HG02884 (cell line): ENCODE data around the gene GRIK1.

Experiments used
- ATAC-seq: cut with Tn5 transposase; IDR thresholded peaks from one replicate; pipeline ENCODE4 v1.9.1; 2021; ENCODE audit warnings: mild to moderate bottlenecking, moderate library complexity; ENCODE audit not compliant: unreplicated experiment

Gene GRIK1

DNA sequence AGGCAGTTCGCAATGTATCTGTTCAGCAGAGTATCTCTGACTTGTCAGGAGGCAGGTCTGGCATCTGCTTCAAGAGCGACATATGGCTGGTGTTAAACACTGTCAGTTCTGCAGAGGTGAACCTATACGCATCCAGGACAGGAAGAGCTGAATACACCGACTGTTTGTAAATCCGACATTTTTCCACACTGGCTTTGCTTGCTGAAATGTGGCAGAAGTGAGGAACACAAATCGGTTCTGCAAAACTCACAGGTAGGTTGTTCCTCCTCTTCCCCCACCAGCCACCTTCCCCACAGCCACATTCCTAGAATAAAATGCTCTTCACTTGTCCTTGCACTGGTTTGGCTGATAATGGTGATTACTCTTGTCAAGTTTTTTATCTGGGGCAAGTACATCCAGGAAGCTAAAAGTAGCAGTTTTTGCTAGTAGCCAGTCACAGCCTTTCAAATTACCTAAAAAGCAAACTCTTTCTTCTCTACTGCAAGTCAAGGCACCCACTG is 289.2 kb downstream of the GRIK1 start:
- ATAC-seq = no peak

DNA sequence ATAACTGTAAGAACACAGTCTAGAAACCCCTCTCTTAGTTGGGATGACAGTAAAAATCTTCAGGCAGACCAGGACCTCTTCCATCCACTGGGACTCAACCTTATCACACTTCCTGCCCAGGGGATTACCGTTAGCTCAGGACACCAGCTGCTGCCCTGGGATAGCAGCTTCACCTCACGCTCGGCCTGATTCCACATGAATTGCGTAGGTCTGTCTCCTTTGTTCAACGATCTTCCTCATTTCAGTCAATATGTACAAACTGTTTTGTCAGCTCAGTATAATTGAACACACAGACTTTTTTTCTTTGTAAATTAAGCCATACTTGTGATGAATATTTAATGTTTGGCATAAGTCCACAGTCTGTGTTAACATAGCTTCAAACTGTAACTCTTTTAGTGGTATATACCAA is 290.4 kb downstream of the GRIK1 start:
- no peak for ATAC-seq

DNA sequence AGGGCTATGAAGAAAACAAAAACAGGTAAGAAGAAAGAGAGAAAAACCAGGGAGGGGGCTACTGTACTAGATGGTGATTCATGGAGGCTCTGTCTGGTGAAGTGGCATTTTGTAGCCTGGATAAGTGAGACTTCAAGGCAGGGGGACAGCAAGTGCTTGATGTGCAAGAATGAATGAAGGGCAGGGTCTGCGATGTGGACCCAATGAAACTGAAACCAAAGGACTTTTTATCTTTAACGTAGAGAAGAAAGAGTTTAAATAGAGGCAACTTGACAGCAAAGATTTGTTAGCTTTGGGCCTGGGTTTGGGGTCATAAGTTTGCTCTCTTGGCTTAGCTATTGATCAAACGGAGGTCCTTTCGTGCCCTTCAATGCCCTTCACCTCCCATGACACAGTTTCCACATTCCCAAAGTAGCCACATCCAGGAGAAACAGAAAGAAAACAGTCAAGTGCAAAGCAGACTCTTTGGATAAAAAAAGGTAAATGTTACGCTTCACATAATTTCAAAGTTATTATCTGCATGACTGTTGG is 291.0 kb downstream of the GRIK1 start:
- ATAC-seq = no peak

DNA sequence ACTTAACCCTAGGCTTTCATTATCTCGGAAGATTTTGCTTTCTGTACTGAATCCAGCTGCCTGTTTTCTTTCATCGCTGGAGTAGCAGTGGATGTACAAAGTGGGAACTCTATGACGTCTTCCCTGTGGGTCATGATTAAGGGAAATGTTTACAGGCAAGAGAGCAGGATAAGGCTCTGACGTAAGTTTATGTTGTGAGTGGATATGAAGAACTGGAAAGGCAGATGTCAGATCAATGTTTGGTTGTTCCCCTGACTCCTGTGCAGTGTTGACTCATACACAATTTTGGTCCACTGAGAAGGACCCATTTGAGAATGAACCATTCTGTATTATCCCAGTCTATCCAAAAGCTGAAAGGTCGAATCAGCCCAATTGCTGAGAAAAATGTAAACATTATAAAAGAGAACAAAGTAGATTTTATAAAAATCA is 292.4 kb downstream of the GRIK1 start:
- ATAC-seq = no peak

DNA sequence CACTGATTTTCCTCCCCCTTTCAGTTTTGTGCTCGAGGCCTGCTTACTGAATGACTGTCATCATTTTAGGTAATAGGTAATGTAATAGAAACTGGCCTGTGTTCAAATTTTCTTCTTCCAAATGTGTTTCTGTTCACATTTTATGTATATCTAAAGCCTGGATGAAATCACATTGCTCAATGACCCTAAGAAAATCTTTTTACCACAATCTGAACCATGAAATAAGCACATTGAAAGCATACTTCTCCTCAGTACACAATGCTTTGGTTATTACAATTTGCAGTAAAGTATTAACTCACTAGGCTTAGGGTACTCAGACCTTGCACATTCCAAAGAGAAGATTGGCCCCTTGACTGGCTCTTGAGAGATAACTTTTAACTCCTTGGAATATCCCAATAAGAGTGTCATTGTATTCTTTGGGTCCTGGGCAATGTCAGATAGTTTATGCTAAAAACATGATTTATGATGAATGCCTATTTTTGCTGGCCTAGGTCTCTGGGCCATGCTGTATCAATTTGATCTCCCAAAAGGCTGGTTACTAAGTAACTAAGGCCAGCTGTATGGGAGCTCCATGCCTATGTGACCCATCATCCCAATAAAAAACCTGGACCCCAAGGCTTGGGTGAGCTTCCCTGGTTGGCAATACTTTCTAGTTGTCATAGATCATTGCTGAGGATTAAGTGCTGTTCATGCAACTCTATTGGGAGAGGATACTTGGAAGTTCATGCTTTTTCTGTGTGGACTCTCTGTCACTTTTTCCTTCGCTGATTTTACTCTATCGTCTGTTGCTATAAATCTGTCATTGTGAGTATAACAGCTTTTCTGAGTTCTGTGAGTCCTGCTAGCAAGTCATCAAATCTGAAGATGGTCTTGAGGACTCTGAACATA is 293.9 kb downstream of the GRIK1 start:
- ATAC-seq = no peak

DNA sequence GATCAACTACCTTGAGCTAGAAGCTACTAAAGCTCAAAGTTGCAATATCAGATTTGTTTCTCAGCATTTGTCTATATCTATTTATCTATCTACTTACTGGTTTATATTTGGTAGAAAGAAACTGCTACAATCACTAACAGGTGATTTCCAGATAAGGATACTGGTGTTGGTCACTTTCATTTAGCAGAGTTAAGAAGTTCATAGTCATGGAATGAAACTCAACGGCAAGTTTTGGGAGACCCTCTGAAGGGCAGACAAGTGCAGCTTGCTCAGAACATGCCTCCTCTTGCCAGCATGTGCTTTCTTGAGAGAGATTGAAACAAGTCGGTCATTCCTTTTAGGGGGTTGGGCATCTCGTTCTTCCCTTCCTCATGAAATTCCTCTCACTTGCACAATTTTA is 296.5 kb downstream of the GRIK1 start:
- ATAC-seq = no peak

DNA sequence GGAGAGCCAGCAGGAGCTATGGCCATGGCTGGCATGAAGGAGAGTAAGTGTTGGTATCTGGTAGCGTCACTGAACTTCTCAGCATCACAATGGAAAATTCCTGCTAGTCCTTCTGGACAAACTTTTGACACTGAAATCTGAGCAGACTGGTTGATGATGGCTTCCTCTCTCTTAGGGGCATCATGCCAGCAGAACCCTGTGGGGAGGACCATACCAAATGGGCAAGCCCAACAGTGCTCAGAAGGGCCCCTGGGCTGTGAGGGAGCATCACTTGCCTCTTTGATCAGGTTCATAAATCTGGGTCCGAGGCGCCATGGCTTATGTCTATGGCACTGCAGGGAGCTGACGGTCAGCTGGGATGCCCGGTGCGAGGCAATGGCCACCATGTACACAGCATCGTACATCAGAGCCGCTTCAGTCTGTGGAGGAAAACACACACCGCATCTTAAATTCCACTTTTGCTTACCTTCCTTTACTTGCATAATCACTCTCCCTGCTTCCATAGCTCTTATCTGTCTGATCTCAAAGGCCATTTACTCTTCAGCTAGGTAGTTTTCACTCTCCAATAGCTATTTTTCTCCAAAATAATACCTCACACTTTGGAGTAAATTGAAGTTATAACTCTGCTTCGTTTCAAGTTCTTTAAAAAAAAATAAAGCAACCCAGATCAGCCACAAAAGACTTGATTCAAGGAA is 297.1 kb downstream of the GRIK1 start:
- ATAC-seq = no peak

DNA sequence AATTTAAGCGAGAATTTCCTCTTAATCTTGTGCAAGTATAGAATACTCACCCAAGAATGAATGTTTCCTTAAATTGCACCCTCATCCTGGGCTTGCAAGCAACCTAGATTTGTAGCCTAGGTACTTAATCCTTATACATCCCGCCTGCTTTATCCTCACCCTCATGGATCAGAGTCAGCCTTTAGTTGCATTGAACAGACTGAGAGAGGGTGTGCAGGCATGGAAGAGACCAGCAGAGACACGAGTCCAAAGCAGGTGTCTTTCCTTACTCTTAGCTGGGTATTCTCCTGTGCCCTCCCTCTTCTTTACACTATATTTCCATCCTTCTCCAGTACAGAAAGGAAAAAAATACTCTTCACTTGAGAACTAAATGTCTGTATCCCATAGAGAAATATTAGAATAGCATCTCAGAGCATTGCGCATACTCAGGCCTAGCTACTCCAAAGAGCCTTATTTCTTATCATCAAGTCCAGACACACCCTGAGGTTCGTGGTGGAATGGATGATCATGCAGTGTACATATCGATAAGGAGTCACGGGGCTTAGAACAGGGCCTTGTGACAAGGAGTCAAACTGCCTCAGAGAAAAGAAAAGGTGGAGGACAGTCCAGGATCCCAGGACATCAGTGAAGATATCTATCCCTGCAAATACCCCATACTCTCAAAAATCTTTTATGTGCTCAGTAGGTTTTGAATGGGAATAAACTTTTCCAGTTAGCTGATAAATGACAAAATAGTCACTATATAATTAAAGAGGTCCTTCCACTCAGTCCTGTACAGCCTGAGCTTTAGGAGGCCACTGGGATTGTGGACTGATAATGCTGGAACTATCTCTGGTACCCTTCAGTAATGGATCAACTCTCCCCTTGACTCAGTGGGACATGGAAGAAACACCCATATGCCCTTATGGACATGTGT is 297.9 kb downstream of the GRIK1 start:
- ATAC-seq = no peak

DNA sequence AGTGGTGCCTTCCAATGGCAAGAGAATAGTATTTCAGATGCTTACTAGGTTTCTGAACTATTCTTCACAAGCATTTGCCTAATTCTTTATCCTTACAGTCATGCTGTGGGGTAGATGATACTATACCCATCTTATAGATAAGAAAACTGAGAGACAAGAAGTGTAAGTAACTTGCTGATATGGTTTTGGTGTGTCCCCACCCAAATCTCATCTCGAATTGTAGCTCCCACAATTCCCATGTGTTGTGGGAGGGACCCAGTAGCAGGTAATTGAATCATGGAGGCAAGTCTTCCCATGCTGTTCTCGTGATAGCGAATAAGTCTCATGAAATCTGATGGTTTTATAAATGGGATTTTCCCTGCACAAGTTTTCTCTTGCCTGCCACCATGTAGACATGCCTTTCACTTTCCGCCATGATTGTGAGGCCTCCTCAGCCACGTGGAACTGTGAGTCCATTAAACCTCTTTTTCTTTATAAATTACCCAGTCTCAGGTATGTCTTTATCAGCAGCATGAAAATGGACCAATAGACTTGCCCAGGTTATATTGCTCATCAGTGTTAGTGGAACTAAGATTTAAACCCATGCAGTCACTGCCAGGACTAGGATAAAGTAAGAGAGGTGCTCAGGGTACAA is 298.7 kb downstream of the GRIK1 start:
- no peak for ATAC-seq

DNA sequence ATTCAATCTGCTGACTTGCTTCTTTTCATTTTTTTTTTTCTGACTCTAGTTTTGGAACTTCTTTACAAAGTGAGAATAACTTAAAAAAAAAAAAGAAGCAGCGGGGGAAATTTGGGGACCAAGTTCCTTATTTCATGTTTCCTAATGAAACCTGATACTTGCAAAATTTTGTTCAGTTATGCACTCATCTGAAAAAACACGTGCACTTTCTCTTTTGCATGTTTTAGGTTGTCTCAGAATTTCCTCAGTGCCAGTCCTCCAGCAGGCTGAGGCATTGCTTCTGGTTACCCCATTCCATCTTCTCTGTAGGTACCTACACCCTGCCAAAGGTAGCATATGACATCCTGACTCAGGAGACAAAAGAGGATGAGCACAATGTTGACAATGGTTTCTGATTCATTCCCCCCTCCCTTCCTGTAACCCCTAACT is 299.7 kb downstream of the GRIK1 start:
- peak; percentile 58 for ATAC-seq

DNA sequence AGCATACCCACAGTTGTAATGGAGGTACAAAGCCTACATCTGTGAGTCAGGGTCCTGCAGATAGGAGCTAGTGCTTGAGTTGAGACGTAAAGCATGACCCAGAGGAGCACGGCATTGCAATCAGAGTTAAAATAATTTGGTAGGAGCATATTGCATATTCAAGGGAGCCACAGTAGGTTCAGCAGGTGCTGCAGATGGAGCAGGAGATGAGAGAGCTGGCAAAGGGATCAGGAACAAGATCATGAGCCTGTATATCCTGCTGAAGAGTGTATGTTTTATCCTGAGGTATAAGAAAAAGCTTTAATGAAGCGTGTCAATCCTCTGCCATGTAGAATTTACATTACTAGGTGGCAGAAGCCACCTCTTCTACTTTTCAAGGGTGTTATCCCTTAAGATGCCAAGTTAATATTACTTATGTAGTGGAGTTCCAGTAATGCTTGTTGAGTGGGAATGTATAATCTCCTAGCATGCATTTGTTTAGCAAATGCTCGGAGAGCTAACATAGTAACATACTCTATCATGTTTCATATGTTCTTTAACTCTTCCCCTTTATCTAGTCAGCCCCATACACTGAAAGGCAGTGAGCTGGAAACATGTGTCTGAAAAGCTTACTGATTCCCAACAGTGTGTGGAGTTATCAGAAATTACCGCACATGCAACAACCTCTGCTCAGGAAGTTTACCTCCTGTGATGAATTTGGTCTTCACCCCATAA is 300.3 kb downstream of the GRIK1 start:
- ATAC-seq = peak; percentile 37

DNA sequence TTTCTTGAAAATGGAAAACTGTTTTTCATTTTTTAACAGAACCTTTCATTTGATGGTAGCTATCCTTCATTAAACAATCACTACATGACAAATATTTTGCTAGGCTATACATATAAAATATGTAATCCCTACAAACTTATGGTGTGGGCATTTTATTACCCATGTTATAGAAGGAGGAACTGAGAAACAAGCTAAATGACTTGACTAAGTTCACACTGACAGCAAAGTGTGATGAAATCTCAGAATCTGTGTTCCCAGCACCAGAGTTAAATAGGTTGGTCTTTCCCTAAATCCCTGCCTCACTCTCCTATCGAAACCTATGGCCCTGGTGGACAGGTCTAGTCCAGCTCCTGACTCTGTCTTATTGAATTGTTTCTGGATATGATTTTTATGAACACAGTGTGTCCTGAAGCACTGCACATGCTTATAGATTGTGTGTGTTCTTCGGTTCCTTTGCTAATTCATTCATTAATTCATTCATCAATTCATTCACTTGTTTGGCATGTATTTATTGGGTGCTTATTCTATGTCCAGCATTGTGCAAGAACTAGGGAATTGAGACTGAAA is 301.0 kb downstream of the GRIK1 start:
- peak; percentile 56 for ATAC-seq

DNA sequence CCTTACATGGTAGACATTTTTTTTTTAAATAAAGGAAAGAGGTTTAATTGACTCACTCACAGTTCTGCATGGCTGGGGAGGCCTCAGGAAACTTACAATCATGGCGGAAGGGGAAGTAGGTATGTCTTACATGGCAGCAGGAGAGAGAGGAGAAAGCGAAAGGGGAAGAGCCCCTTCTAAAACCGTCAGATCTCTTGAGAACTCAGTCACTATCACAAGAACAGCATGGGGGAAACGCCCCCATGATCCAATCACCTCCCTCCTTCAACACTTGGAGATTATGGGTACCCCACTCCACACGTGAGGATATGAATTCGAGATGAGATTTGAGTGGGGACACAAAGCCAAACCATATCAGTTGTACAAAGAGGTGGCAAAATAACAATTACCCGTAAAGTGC is 301.7 kb downstream of the GRIK1 start:
- no peak for ATAC-seq

DNA sequence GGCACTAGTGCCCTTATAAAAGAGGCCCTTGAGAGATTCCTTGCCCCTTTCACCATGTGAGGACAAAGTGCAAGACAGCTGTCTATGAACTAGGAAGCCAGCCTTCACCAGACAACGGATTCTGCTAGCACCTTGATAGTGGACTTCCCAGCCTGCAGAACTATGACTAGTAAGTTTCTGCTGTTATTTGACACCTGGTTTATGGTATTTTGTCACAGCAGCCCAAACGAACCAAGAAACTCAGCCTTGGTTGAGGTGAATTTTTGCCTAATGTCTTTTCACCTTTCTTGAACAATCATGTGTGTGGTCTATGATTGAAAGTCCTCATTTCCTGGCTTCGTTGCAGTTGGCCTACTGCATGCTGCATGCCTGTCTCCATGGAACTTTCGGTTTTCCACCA is 302.2 kb downstream of the GRIK1 start:
- no peak for ATAC-seq

DNA sequence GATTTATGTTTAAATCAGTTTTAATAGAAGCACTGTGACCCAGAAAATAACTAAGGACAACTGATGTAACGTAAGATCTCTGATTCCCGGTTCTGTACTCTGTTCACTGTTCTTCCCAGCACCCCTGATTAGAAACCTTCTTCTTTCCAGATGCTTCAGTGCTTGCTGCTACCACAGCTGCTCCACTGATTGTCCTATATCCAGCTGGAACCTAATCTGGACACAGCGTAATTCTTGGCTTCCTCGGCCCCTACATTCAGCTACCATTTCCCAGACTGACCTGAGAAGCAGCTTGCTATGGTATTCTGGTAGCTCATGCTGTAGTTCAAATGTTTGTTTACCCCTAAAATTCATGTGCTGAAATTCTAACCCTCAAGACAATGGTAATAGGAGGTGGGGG is 302.7 kb downstream of the GRIK1 start:
- no peak for ATAC-seq

DNA sequence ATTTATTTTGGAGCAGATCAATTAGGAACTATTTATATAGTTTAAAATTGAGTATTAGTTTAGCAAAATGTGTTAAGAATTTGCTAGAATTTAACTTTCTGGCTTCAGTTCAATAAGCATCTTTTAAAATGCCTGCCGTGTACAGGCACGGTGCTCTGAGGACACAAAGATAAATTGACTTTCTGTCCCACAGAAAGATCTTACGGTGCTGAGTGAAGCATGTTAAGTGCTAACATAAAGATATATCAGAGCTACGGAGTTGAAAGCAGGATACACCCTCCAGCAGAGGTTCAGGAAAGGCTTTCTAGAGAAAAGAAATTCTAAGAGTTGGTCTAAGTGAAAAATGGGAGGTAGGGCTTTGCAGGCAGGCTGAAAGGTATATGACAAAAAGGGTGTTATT is 305.4 kb downstream of the GRIK1 start:
- ATAC-seq = no peak

DNA sequence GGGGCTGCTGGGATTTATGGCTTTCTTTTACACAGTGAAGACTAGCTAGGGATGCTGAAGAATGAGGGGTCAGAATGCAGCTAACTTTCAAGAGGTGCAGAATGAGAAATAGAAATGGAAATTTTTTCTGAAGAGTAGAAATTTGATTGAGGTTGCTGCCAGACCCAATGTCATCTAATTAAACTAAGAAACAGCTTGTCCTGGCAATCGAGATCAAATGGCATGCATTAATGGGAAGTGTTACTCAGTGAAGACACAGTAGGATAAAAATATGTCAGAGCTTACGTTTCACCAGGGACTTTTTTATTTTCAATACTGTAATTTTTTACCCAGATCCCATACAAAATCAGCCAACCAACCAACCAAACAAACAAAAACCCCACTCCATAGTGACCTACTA is 306.0 kb downstream of the GRIK1 start:
- ATAC-seq = no peak

DNA sequence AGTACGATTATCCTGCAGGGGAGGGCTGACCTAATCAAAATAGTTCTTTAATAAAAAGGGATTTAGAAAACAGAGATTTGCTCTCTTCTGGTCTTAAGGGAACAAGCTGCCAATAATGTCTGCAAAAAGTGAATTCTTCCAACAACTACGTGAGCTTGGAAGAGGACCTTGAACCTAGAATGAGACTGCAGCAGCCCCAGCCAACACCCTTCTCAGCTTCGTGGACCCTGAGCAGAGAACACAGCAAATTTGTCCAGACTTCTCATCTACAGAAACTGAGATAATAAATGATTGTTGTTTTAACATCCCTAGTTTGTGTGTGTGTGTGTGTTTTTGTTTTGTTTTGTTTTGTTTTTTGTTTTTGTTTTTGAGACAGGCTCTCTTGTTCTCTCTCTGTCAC is 309.4 kb downstream of the GRIK1 start:
- ATAC-seq = no peak

DNA sequence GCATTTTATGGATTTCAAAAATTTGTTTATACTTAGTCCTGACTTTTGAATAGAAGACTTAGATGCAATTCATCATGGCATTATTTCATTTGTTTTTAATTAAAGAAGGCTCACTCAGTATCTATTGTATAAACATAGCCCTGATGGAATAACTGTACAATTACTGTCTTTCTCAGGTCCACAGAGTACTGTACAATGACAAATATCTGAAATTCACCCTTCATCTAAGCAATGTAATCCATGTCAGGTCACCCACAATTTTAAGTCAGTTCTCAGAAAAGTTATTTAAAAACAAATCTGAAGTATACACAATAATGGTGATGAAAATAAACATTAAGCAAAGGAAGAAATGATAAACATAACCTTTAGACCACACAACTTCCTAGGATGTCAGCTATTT is 311.9 kb downstream of the GRIK1 start:
- no peak for ATAC-seq
